GM21717 (cell line): ENCODE measurements around the gene PERM1.

Experiments used
- ATAC-seq: cut with Tn5 transposase; IDR thresholded peaks from one replicate; pipeline ENCODE4 v1.9.1; 2021; ENCODE audit warnings: mild to moderate bottlenecking, moderate library complexity; ENCODE audit not compliant: unreplicated experiment

Gene PERM1

DNA sequence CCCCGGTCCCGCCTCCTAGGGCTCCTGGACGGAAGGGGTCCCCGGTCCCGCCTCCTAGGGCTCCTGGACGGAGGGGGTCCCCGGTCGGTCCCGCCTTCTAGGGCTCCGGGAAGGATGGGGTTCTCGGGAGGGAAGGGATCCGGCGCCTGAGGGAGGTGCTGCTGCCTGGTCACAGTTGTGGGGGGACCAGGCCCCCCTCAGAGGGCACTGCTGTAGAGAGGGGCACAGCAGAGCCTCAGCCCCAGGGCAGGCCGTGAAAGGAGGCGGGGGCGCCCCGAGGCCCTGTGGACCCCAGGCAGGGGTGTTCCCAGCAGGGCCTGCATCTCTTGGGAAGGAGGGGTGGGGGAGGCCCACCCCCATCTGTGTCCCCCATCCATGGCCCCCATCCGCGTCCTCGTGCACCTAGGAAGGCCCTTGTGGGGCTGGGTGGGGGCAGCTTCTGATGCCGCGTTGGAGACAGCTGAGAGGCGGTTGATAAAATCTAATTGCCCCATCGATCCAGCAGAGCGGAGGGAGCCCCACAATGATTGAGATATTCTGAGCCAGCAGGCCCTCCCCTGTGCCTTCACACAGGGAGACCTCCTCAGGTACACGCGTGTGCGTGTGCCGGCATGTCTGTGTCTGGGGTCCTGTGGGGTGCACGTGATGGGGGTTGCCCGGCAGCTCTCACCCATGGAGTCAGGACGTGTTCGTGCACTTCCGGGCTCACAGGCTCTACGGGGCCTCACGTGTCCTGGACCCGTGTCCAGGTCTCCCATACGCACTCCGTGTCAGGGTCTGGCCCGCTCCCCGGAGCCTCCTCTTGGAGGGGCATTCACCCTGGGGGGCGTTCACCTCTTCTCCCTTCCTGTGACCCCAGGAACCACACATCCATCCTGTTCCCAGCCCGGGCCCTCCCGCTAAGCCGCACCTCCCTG, 45.3 kb downstream of the PERM1 start:
- ATAC-seq = no peak

GRCh38 chr1:935751-936231, 46.1 kb downstream of the PERM1 start:
- ATAC-seq = no peak

- no peak for ATAC-seq
Observed at GRCh38 chr1:934991-935750, 46.7 kb downstream of the PERM1 start.

GRCh38 chr1:933603-933940, 48.3 kb downstream of the PERM1 start:
- no peak for ATAC-seq

DNA sequence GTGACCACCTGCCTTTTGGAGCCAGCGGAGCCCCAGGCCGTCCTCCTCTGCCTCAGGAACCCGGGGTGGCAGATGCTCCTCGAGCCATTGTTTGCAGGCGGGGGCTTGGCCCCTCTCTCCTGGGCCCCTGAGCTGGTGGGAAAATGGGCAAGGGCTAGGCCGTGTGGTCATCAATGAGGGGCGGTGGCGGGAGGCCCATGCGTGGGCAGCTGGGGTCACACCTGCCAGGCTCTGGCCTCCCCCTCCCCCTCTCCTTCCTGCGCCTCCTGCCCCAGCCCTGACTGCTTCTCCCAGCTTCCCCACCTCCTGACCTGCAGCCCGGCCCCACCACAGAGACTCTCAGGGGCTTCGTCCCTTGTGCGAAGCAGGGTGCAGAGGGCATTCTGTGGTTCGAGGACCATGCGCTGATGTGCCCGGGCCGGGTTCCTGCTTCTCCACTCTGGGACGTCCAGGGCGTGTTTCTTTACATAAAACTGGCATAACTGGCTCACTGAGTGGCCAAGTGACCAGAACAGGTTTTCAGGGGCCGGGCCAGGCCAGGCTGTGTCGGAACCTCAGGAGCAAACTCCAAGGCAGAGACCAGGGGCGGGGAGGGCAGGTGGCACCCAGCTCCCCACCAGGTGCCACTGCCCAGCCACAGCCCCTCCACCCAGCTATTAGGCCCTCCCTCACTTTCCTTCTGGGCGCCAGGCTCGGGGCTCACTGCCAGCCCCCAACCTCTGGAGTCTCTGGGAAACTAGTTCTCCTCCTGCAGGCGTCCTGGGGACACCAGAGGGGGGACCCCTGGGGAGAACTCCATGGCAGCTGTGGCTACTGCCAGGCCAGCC, 48.9 kb downstream of the PERM1 start:
- no peak for ATAC-seq

- no peak for ATAC-seq
Observed at GRCh38 chr1:932173-932510, 49.8 kb downstream of the PERM1 start.

GRCh38 chr1:931380-932172, 50.3 kb downstream of the PERM1 start:
- ATAC-seq = no peak

- no peak for ATAC-seq
Observed at GRCh38 chr1:930633-931138, 51.2 kb downstream of the PERM1 start.

DNA sequence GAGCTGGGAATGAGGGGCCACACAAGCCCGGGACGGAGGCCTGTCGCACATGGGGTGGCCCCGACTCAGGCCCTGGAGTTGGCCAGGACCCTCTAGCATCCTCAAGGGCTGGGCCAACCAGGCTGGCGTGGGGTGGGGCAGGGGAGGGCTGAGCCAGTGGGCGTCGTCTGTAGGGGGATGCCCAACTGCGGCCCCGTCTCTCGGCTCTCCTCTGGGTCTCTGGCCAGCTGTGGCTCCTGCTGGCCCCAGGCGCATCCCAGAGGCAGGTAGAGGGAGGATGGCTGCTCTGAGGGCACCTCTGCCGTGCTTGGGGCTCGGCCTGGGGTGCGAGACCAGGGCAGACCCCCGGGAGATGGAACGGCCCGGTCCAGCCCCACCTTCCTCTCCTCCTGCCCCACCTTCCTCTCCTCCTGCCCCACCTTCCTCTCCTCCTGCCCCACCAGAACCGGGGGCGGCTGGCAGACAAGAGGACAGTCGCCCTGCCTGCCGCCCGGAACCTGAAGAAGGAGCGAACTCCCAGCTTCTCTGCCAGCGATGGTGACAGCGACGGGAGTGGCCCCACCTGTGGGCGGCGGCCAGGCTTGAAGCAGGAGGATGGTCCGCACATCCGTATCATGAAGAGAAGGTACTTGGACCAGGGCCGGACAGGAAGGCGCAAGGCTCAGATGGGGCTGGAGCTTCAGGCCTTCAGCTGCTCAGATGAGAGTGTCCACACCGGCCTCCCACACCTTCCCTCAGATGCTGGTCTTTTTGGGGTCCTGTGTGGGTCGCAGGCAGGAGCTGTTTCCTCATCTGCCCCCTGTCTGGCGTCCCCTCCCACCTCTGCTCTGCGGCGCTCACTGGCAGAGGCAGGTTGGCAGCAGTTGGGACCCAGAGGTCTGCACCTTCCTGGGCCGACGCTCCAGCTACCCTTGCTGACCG, 51.9 kb downstream of the PERM1 start:
- ATAC-seq = no peak

GRCh38 chr1:928825-929661, 52.9 kb downstream of the PERM1 start:
- ATAC-seq = no peak

GRCh38 chr1:927748-928147, 54.1 kb downstream of the PERM1 start:
- ATAC-seq = no peak

DNA sequence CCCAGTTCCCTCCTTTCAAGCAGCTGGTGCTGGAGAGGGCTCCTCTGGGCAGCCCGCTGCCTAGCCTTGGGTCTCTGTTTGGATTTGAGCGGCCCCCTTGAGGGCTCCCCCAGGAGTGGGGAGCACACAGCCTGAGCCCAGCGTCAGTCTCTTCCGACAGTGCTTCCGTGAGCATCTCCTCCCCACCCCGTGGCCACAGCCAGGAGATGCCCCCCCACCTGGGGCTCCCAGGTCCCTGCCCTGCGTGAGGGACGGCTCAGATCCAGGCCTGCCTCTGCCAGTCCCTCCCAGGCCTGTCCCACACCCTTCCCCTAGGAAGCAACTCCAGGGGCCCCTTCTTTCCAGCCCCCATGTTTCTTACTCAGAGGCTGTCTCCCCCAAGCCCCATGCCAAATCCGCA, 54.7 kb downstream of the PERM1 start:
- ATAC-seq = no peak

- no peak for ATAC-seq
Observed at GRCh38 chr1:925561-926421, 56.1 kb downstream of the PERM1 start.
